Kidney epithelial cell (primary cell): ENCODE measurements around the gene GALNT11. TPM values are rescaled to one million over a fixed set of nuclear protein-coding genes. Genes with fewer than 3 reads are reported as not detected.

Experiments
- DNase-seq: peaks from one replicate; pipeline ENCODE4 v3.0.0-alpha.2; 2010; ENCODE audit warnings: low read depth
- H3K27me3 ChIP-seq: 2 replicates; pipeline ENCODE4 v1.6.0; 2011; ENCODE audit warnings: low read length; ENCODE audit not compliant: control insufficient read depth, insufficient read depth
- H3K36me3 ChIP-seq: 2 replicates; pipeline ENCODE4 v1.5.1; 2011; ENCODE audit warnings: low read length; ENCODE audit not compliant: control insufficient read depth, insufficient read depth
- H3K4me3 ChIP-seq: 2 replicates; pipeline ENCODE4 v1.5.1; 2011; ENCODE audit warnings: low read depth, mild to moderate bottlenecking, control low read depth, low read length
- CTCF ChIP-seq: IDR thresholded peaks from 2 replicates; pipeline ENCODE4 v1.5.1; 2011; ENCODE audit warnings: mild to moderate bottlenecking, moderate library complexity, low read length, control low read depth, inconsistent platforms; ENCODE audit not compliant: insufficient read depth, poor library complexity, severe bottlenecking
- total RNA-seq: library from RNA; depleted of rRNA; stranded (reverse); fragments of >200 nt; gene quantifications from 2 replicates; pipeline ENCODE4 v1.2.3, GENCODE V29; 2015

Gene GALNT11
- total RNA-seq, 1 donor from 2014 or later, result 36.0 TPM

GRCh38 chr7:152089183-152089582 lies 63.7 kb downstream of the GALNT11 start:
- TF ChIP-seq CTCF, result no peak
- Histone ChIP-seq H3K36me3 (no peaks in the 10 kb centered on the region), H3K4me3 (no peak overlapping the region), H3K27me3 (no peaks in the 10 kb centered on the region)
- DNase-seq, result no peak

- no peak overlapping the region for H3K4me3 ChIP-seq
- no peaks in the 10 kb centered on the region for H3K36me3 ChIP-seq
- DNase-seq, result no peak
- TF ChIP-seq CTCF, result no peak
- H3K27me3 ChIP-seq, result no peaks in the 10 kb centered on the region
Observed at GRCh38 chr7:152090747-152091146, 65.3 kb downstream of the GALNT11 start.

GRCh38 chr7:152093717-152094116 lies 68.2 kb downstream of the GALNT11 start:
- no peak for TF ChIP-seq CTCF
- Histone ChIP-seq H3K27me3 (no peaks in the 10 kb centered on the region), H3K4me3 (no peak overlapping the region), H3K36me3 (no peaks in the 10 kb centered on the region)
- no peak for DNase-seq

- no peak for TF ChIP-seq CTCF
- H3K27me3 ChIP-seq, result no peaks in the 10 kb centered on the region
- H3K4me3 ChIP-seq, result no peak overlapping the region
- DNase-seq, result no peak
- no peaks in the 10 kb centered on the region for H3K36me3 ChIP-seq
Observed at GRCh38 chr7:152095771-152096170, 70.3 kb downstream of the GALNT11 start.

GRCh38 chr7:152097330-152097729 lies 71.9 kb downstream of the GALNT11 start:
- TF ChIP-seq CTCF, result no peak
- H3K27me3 ChIP-seq, result no peaks in the 10 kb centered on the region
- no peak overlapping the region for H3K4me3 ChIP-seq
- H3K36me3 ChIP-seq, result no peaks in the 10 kb centered on the region
- no peak for DNase-seq

- no peaks in the 10 kb centered on the region for H3K27me3 ChIP-seq
- peaks cover 1% of the 10 kb centered on the region for H3K36me3 ChIP-seq
- DNase-seq, result no peak
- TF ChIP-seq CTCF, result no peak
- no peak overlapping the region for H3K4me3 ChIP-seq
Observed at GRCh38 chr7:152103066-152103465, 77.6 kb downstream of the GALNT11 start.
